ENCODE results near the gene IGSF10. TPM values are rescaled to one million over a fixed set of nuclear protein-coding genes. Genes with fewer than 3 reads are reported as not detected.

IGSF10 gene
- total and polyA plus RNA-seq, 2 of the 8 experiments (the other 6 are each of a cell fraction or from before 2014, with no cell fraction given) = 0.59 to 0.95 TPM

GRCh38 chr3:151434151-151434890 lies 26.5 kb downstream of the IGSF10 start (continued):
- no peak for TF ChIP-seq CHD7 (IDR thresholded peaks at IDR 0.05; ENCODE audit: insufficient replicate concordance, low read length)
- TF ChIP-seq SRF (IDR thresholded peaks at IDR 0.05; ENCODE audit: low read depth, low read length) = no peak
- no peak for TF ChIP-seq MAX (IDR thresholded peaks at IDR 0.05)
- TF ChIP-seq ATF3 (IDR thresholded peaks at IDR 0.05; ENCODE audit: insufficient read depth, low read depth, low read length) = no peak
- no peak for TF ChIP-seq ZNF274 (IDR thresholded peaks at IDR 0.05; ENCODE audit: borderline replicate concordance, extremely low read depth, low read length)
- TF ChIP-seq KDM1A (IDR thresholded peaks at IDR 0.05; ENCODE audit: borderline replicate concordance, low read length) = no peak
- TF ChIP-seq CBX5 (IDR thresholded peaks at IDR 0.05; ENCODE audit: low read depth, low read length) = no peak
- no peak for TF ChIP-seq EZH2 (IDR thresholded peaks at IDR 0.05; ENCODE audit: low read depth, low read length, severe bottlenecking)
- no peak for TF ChIP-seq JUND (IDR thresholded peaks at IDR 0.05; ENCODE audit: low read length)
